Caco-2 (cell line): ENCODE measurements around the gene KIF16B. TPM values are rescaled to one million over a fixed set of nuclear protein-coding genes. Genes with fewer than 3 reads are reported as not detected.
A peak's percentile ranks its signal among the peaks of the same experiment; 100 is the strongest.

Experiments used
- BruUV-seq: library from RNA; stranded (reverse); fragments of 400-500 nt; replicated peaks from 2 replicates; lab custom pipeline; 2021; lab: Mats Ljungman, UMichigan
- CTCF ChIA-PET: fragments of 300-600 bp; sonication (Branson Sonifier 250); formaldehyde crosslinking; loops from one replicate; lab custom pipeline; 2022; ENCODE audit warnings: antibody characterized with exemption; lab: Charles Lee
- POLR2A ChIA-PET: fragments of 300-600 bp; sonication (Branson Sonifier 250); formaldehyde crosslinking; loops from one replicate; lab custom pipeline; 2022; ENCODE audit warnings: antibody characterized with exemption; lab: Charles Lee
- DNase-seq, 2 experiments: peaks; one replicate each; pipeline versions ENCODE4 v3.0.0 to v3.0.0-alpha.2; 2020 to 2022
- H3K27me3 ChIP-seq: replicated peaks from 2 replicates; pipeline ENCODE4 v1.6.0; 2011; ENCODE audit warnings: low read length; ENCODE audit not compliant: control insufficient read depth, insufficient read depth
- H3K36me3 ChIP-seq: 2 replicates; pipeline ENCODE4 v1.5.1; 2011; ENCODE audit warnings: low read length; ENCODE audit not compliant: control insufficient read depth, insufficient read depth
- H3K4me1 ChIP-seq: fragments of 250-450 bp; sonication (Bioruptor Pico); 2 replicates; pipeline ENCODE4 v1.5.1; 2020; ENCODE audit warnings: mild to moderate bottlenecking
- H3K4me3 ChIP-seq: 2 replicates; pipeline ENCODE4 v1.5.1; 2011; ENCODE audit warnings: low read depth, mild to moderate bottlenecking, control low read depth, low read length
- H3K9me3 ChIP-seq: fragments of 250-450 bp; sonication (Bioruptor Pico); 2 replicates; pipeline ENCODE4 v1.5.1; 2020; ENCODE audit warnings: mild to moderate bottlenecking, moderate library complexity
- H3K27ac Mint-ChIP-seq: one replicate; pipeline ENCODE4 v1.8.0; 2022; ENCODE audit warnings: mixed read lengths; ENCODE audit not compliant: unreplicated experiment
- H3K27me3 Mint-ChIP-seq: one replicate; pipeline ENCODE4 v1.8.0; 2022; ENCODE audit warnings: mixed read lengths; ENCODE audit not compliant: insufficient read depth, unreplicated experiment
- H3K36me3 Mint-ChIP-seq: one replicate; pipeline ENCODE4 v1.8.0; 2022; ENCODE audit warnings: mild to moderate bottlenecking, mixed read lengths; ENCODE audit not compliant: insufficient read depth, unreplicated experiment
- H3K4me1 Mint-ChIP-seq: one replicate; pipeline ENCODE4 v1.8.0; 2022; ENCODE audit warnings: low read depth, mixed read lengths; ENCODE audit not compliant: unreplicated experiment
- H3K4me3 Mint-ChIP-seq: one replicate; pipeline ENCODE4 v1.8.0; 2022; ENCODE audit warnings: mild to moderate bottlenecking, moderate library complexity, mixed read lengths; ENCODE audit not compliant: unreplicated experiment
- H3K9me3 Mint-ChIP-seq: one replicate; pipeline ENCODE4 v1.8.0; 2022; ENCODE audit warnings: mixed read lengths; ENCODE audit not compliant: unreplicated experiment
- intact Hi-C: fragments of 100-400 bp; cut with micrococcal nuclease; formaldehyde crosslinking; loops from one replicate; pipeline ENCODE4 v1.10.0; 2022; ENCODE audit not compliant: unreplicated experiment
- total RNA-seq: library from RNA; stranded (reverse); gene quantifications from 2 replicates; pipeline ENCODE4 v1.2.3, GENCODE V29; 2022
- TF ChIP-seq, protein P1 (sequence below), 2 experiments: fragments of 200-600 bp in 1 of 2; IDR thresholded peaks; 1 replicate in 1 of 2; 2 replicates in 1 of 2; pipeline versions ENCODE4 v1.5.1 to v1.8.0; 2011 to 2022; ENCODE audit warnings: antibody characterized with exemption in 1 of 2, control low read depth in 1 of 2, inconsistent platforms in 1 of 2, low read depth in 1 of 2, low read length in 1 of 2, mild to moderate bottlenecking in 1 of 2, moderate library complexity in 1 of 2; ENCODE audit not compliant: insufficient read depth in 1 of 2, severe bottlenecking in 1 of 2, unreplicated experiment in 1 of 2

KIF16B gene
- total RNA-seq, 1 experiment from 2014 or later = 11.3 TPM

DNA sequence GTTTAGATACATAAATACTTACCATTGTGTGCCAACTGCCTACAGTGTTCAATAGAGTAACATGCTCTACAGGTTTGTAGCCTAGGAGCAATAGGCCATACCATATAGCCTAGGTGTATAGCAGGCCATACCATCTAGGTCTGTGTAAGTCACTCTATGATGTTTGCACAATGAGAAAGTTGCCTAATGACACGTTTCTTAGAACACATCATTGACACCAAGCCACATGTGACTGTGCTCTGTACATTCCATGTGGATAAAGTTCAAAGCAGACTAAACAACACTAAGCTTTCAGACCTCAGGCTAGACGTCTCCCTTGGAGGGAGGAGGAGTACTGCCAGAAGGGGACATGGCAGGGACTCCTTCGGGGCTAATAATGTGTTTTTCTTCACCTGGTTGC, 93.6 kb downstream of the KIF16B start:
- H3K9me3 Mint-ChIP-seq = no peaks in the 10 kb centered on the region
- intact Hi-C loops = loop anchor here (5.0 to 10.0 kb wide), 5 partner anchors 187 to 775 kb away; no protein-coding TSS in a partner anchor
- no peaks in the 10 kb centered on the region for H3K27me3 Mint-ChIP-seq
- peaks cover 7% of the 10 kb centered on the region for H3K36me3 Mint-ChIP-seq
- TF ChIP-seq, protein P1, sequence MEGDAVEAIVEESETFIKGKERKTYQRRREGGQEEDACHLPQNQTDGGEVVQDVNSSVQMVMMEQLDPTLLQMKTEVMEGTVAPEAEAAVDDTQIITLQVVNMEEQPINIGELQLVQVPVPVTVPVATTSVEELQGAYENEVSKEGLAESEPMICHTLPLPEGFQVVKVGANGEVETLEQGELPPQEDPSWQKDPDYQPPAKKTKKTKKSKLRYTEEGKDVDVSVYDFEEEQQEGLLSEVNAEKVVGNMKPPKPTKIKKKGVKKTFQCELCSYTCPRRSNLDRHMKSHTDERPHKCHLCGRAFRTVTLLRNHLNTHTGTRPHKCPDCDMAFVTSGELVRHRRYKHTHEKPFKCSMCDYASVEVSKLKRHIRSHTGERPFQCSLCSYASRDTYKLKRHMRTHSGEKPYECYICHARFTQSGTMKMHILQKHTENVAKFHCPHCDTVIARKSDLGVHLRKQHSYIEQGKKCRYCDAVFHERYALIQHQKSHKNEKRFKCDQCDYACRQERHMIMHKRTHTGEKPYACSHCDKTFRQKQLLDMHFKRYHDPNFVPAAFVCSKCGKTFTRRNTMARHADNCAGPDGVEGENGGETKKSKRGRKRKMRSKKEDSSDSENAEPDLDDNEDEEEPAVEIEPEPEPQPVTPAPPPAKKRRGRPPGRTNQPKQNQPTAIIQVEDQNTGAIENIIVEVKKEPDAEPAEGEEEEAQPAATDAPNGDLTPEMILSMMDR (IDR thresholded peaks at IDR 0.05; ENCODE audit: insufficient read depth in 1 of 2, low read depth in 1 of 2, low read length in 1 of 2, severe bottlenecking in 1 of 2, unreplicated experiment in 1 of 2) = no peak
- peak; percentile 41 to 49 for DNase-seq
- no TSS peak for BruUV-seq
- H3K4me3 ChIP-seq = no peak overlapping the region
- no peaks in the 10 kb centered on the region for H3K27me3 ChIP-seq
- no peaks in the 10 kb centered on the region for H3K36me3 ChIP-seq
- H3K27ac Mint-ChIP-seq = no peak overlapping the region
- ChIA-PET CTCF (no interaction called here), POLR2A (no interaction called here)
- peaks cover 26% of the 10 kb centered on the region for H3K4me1 Mint-ChIP-seq
- no peaks in the 10 kb centered on the region for H3K9me3 ChIP-seq
- no peak overlapping the region for H3K4me3 Mint-ChIP-seq
- peaks cover 44% of the 10 kb centered on the region for H3K4me1 ChIP-seq

DNA sequence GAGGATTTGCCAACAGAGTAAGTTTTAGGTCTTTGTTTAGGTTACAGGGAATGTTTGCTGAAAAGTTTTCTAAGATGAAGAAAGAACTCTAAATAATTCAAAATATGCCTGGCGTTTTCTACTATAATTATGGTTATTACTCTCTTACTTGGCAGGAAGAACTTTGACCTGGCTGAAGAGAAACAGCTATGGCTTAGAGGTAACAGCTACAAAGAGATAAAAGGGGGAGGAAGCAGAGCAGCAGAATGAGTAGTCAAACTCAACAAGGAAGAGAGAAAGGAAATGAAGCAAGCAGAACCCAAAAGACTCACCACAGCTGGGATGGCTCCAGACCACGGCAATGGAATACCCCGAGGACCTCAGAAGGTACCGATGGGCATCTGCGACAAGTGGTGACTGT, 95.6 kb downstream of the KIF16B start:
- Histone ChIP-seq H3K9me3 (no peaks in the 10 kb centered on the region), H3K4me1 (peaks cover 62% of the 10 kb centered on the region), H3K27me3 (no peaks in the 10 kb centered on the region), H3K4me3 (no peak overlapping the region), H3K36me3 (no peaks in the 10 kb centered on the region)
- POLR2A ChIA-PET = interaction anchor here (0.6 kb wide), 1 partner anchor 82 kb away, joined by 3 read pairs; no protein-coding TSS in a partner anchor
- TF ChIP-seq, protein P1 (IDR thresholded peaks at IDR 0.05; ENCODE audit: insufficient read depth in 1 of 2, low read depth in 1 of 2, low read length in 1 of 2, severe bottlenecking in 1 of 2, unreplicated experiment in 1 of 2) = no peak
- no peaks in the 10 kb centered on the region for H3K9me3 Mint-ChIP-seq
- CTCF ChIA-PET = interaction anchor here (0.6 kb wide), 1 partner anchor 13 kb away, joined by 3 read pairs; no protein-coding TSS in a partner anchor
- intact Hi-C loops = loop anchor here (2.0 to 10.0 kb wide), 6 partner anchors 61 to 773 kb away; no protein-coding TSS in a partner anchor
- peak overlapping the region; percentile 35 for H3K4me3 Mint-ChIP-seq
- no peaks in the 10 kb centered on the region for H3K27me3 Mint-ChIP-seq
- peaks cover 36% of the 10 kb centered on the region for H3K4me1 Mint-ChIP-seq
- peaks cover 7% of the 10 kb centered on the region for H3K36me3 Mint-ChIP-seq
- BruUV-seq = no TSS peak
- peak overlapping the region; percentile 63 for H3K27ac Mint-ChIP-seq
- peak in 1 of 2 experiments; percentile 32 for DNase-seq

DNA sequence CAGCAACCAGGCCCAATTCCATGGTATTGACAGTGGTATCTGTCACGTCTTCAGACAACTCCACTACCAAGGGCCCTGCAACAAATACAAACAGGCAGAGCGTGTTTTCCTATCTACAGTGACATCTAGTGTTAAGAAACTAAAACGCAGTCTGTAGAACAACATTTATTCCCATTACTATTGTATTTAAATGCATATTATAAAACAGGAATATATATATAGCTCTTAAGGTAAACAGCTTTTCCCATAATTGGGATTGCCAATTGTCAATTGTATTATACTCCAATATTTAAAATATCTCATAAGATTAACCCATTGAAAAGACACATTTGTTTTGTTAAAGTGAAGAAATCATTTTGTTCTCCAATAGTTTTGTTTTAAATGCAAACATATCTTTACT, 97.2 kb downstream of the KIF16B start:
- no peaks in the 10 kb centered on the region for H3K36me3 ChIP-seq
- BruUV-seq = no TSS peak
- no peaks in the 10 kb centered on the region for H3K27me3 Mint-ChIP-seq
- H3K4me3 ChIP-seq = no peak overlapping the region
- POLR2A ChIA-PET = no interaction called here
- no peaks in the 10 kb centered on the region for H3K27me3 ChIP-seq
- H3K9me3 ChIP-seq = no peaks in the 10 kb centered on the region
- H3K9me3 Mint-ChIP-seq = no peaks in the 10 kb centered on the region
- peak; percentile 43 to 53 for DNase-seq
- CTCF ChIA-PET = interaction anchor here (0.8 to 1.2 kb wide), 3 partner anchors 69 to 186 kb away, joined by 3 to 4 read pairs (median 3); no protein-coding TSS in a partner anchor
- intact Hi-C loops = loop anchor here (1.0 to 10.0 kb wide), 8 partner anchors 59 to 771 kb away; no protein-coding TSS in a partner anchor
- H3K36me3 Mint-ChIP-seq = peaks cover 7% of the 10 kb centered on the region
- H3K4me1 Mint-ChIP-seq = peaks cover 40% of the 10 kb centered on the region
- H3K4me3 Mint-ChIP-seq = peak overlapping the region; percentile 12
- peaks cover 76% of the 10 kb centered on the region for H3K4me1 ChIP-seq
- TF ChIP-seq, protein P1 (IDR thresholded peaks at IDR 0.05; ENCODE audit: insufficient read depth in 1 of 2, low read depth in 1 of 2, low read length in 1 of 2, severe bottlenecking in 1 of 2, unreplicated experiment in 1 of 2) = peak; percentile 58 to 76
- no peak overlapping the region for H3K27ac Mint-ChIP-seq
